ENCODE measurements around the gene RPS26. TPM values are rescaled to one million over a fixed set of nuclear protein-coding genes. Genes with fewer than 3 reads are reported as not detected.

Gene RPS26
- total and polyA plus RNA-seq, 2 of the 13 experiments (the other 11 are each of a cell fraction or from before 2014, with no cell fraction given), result 150 to 421 TPM

- TF ChIP-seq, protein P1, sequence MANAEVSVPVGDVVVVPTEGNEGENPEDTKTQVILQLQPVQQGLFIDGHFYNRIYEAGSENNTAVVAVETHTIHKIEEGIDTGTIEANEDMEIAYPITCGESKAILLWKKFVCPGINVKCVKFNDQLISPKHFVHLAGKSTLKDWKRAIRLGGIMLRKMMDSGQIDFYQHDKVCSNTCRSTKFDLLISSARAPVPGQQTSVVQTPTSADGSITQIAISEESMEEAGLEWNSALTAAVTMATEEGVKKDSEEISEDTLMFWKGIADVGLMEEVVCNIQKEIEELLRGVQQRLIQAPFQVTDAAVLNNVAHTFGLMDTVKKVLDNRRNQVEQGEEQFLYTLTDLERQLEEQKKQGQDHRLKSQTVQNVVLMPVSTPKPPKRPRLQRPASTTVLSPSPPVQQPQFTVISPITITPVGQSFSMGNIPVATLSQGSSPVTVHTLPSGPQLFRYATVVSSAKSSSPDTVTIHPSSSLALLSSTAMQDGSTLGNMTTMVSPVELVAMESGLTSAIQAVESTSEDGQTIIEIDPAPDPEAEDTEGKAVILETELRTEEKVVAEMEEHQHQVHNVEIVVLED (CRISPR knock-in tag; IDR thresholded peaks at IDR 0.05; ENCODE audit: borderline replicate concordance), result no peak; the same call in 1 of the 2 replicates
- TF ChIP-seq SP1 (IDR thresholded peaks at IDR 0.05) (no peak), SP1 (CRISPR knock-in tag; IDR thresholded peaks at IDR 0.05) (peak; percentile 76), ZNF800 (CRISPR knock-in tag; IDR thresholded peaks at IDR 0.05) (no peak; the same call in 1 of the 2 replicates), SRSF1 (optimal IDR thresholded peaks at IDR 0.05; ENCODE audit: low read depth, low read length) (peak; percentile 65), SAFB2 (CRISPR knock-in tag; IDR thresholded peaks at IDR 0.05; ENCODE audit: borderline replicate concordance, low read depth) (0 out of 2 replicates have a peak, but pooled peaks have one; percentile 45), SMARCC2 (IDR thresholded peaks at IDR 0.05) (no peak), YEATS4 (CRISPR knock-in tag; IDR thresholded peaks at IDR 0.05; ENCODE audit: borderline replicate concordance) (peak; percentile 71), BRCA1 (CRISPR knock-in tag; IDR thresholded peaks at IDR 0.05) (no peak), REST (IDR thresholded peaks at IDR 0.05; ENCODE audit: borderline replicate concordance in 1 of 2, low read depth in 1 of 2, low read length in 2 of 2) (peak in 1 of 2 experiments; percentile 32; a peak in 1 of 4 replicates), MXD4 (CRISPR knock-in tag; IDR thresholded peaks at IDR 0.05) (no peak; the same call in 1 of the 2 replicates)
- TF ChIP-seq, protein P2, sequence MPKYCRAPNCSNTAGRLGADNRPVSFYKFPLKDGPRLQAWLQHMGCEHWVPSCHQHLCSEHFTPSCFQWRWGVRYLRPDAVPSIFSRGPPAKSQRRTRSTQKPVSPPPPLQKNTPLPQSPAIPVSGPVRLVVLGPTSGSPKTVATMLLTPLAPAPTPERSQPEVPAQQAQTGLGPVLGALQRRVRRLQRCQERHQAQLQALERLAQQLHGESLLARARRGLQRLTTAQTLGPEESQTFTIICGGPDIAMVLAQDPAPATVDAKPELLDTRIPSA (CRISPR knock-in tag; IDR thresholded peaks at IDR 0.05; ENCODE audit: borderline replicate concordance), result peak; percentile 72; the same call in 1 of the 2 replicates
- TF ChIP-seq, protein P3, sequence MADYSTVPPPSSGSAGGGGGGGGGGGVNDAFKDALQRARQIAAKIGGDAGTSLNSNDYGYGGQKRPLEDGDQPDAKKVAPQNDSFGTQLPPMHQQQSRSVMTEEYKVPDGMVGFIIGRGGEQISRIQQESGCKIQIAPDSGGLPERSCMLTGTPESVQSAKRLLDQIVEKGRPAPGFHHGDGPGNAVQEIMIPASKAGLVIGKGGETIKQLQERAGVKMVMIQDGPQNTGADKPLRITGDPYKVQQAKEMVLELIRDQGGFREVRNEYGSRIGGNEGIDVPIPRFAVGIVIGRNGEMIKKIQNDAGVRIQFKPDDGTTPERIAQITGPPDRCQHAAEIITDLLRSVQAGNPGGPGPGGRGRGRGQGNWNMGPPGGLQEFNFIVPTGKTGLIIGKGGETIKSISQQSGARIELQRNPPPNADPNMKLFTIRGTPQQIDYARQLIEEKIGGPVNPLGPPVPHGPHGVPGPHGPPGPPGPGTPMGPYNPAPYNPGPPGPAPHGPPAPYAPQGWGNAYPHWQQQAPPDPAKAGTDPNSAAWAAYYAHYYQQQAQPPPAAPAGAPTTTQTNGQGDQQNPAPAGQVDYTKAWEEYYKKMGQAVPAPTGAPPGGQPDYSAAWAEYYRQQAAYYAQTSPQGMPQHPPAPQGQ (CRISPR knock-in tag; IDR thresholded peaks at IDR 0.05; ENCODE audit: borderline replicate concordance), result no peak
- TF ChIP-seq, protein P4, sequence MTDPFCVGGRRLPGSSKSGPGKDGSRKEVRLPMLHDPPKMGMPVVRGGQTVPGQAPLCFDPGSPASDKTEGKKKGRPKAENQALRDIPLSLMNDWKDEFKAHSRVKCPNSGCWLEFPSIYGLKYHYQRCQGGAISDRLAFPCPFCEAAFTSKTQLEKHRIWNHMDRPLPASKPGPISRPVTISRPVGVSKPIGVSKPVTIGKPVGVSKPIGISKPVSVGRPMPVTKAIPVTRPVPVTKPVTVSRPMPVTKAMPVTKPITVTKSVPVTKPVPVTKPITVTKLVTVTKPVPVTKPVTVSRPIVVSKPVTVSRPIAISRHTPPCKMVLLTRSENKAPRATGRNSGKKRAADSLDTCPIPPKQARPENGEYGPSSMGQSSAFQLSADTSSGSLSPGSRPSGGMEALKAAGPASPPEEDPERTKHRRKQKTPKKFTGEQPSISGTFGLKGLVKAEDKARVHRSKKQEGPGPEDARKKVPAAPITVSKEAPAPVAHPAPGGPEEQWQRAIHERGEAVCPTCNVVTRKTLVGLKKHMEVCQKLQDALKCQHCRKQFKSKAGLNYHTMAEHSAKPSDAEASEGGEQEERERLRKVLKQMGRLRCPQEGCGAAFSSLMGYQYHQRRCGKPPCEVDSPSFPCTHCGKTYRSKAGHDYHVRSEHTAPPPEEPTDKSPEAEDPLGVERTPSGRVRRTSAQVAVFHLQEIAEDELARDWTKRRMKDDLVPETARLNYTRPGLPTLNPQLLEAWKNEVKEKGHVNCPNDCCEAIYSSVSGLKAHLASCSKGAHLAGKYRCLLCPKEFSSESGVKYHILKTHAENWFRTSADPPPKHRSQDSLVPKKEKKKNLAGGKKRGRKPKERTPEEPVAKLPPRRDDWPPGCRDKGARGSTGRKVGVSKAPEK (CRISPR knock-in tag; IDR thresholded peaks at IDR 0.05; ENCODE audit: borderline replicate concordance), result no peak
These were observed 38.2 kb downstream of the RPS26 start, which contains the start of gene ERBB3 (continued) for GRCh38 chr12:56079723-56080555.
